Measurements from ENCODE around the gene DAB2IP.

DAB2IP gene

GRCh38 chr9:121708768-121709488 lies 57.5 kb downstream of the DAB2IP start (continued):
- TF ChIP-seq GLIS2 (tag by site-specific recombination; IDR thresholded peaks at IDR 0.05), result no peak
- no peak for TF ChIP-seq BCL11B (tag by site-specific recombination; IDR thresholded peaks at IDR 0.05; ENCODE audit: low read depth)
- no peak for TF ChIP-seq ATF2 (tag by site-specific recombination; IDR thresholded peaks at IDR 0.05; ENCODE audit: low read depth)
- TF ChIP-seq ZNF488 (tag by site-specific recombination; IDR thresholded peaks at IDR 0.05), result no peak
- TF ChIP-seq ZNF624 (tag by site-specific recombination; IDR thresholded peaks at IDR 0.05), result no peak
- TF ChIP-seq ZNF658 (tag by site-specific recombination; IDR thresholded peaks at IDR 0.05), result no peak
- no peak for TF ChIP-seq OSR2 (tag by site-specific recombination; IDR thresholded peaks at IDR 0.05)
- TF ChIP-seq YY1 (tag by site-specific recombination; IDR thresholded peaks at IDR 0.05), result no peak

- H3K9me3 ChIP-seq (ENCODE audit: control insufficient read depth, insufficient read depth, low read depth, low read length), result no peaks in the 10 kb centered on the region
- no peak for TF ChIP-seq ZNF302 (tag by site-specific recombination; IDR thresholded peaks at IDR 0.05; ENCODE audit: low read depth)
- no peak for TF ChIP-seq GLIS2 (tag by site-specific recombination; IDR thresholded peaks at IDR 0.05)
- no peak for TF ChIP-seq MYNN (tag by site-specific recombination; IDR thresholded peaks at IDR 0.05; ENCODE audit: borderline replicate concordance)
- no peak for TF ChIP-seq ZNF48 (tag by site-specific recombination; IDR thresholded peaks at IDR 0.05)
- H3K4me3 ChIP-seq (ENCODE audit: low read depth, low read length), result no peak overlapping the region
- POLR2A ChIA-PET, result no interaction called here
- H3K27ac ChIP-seq (ENCODE audit: extremely low read depth, low read depth, low read length), result no peak overlapping the region
- H3K4me1 ChIP-seq (ENCODE audit: control insufficient read depth, insufficient read depth, low read length), result no peaks in the 10 kb centered on the region
- CTCF ChIA-PET, result interaction anchor here (0.6 to 3.3 kb wide), 4 partner anchors 14 to 105 kb away, joined by 3 to 16 read pairs (median 4); no protein-coding TSS in a partner anchor
- peaks cover 0 to 10% of the 10 kb centered on the region in 2 experiments; a peak in 1 of 3 replicates for H3K36me3 ChIP-seq (ENCODE audit: control insufficient read depth in 2 of 2, insufficient read depth in 1 of 2, low read length in 2 of 2)
Measured at GRCh38 chr9:121709798-121710197, 58.4 kb downstream of the DAB2IP start.

- ChIA-PET CTCF (interaction anchor here (0.5 to 1.3 kb wide), 3 partner anchors 16 to 391 kb away, joined by 4 to 9 read pairs (median 5); no protein-coding TSS in a partner anchor), POLR2A (no interaction called here)
- Histone ChIP-seq H3K27ac (ENCODE audit: extremely low read depth, low read depth, low read length) (no peak overlapping the region), H3K4me1 (ENCODE audit: control insufficient read depth, insufficient read depth, low read length) (no peaks in the 10 kb centered on the region), H3K4me3 (ENCODE audit: low read depth, low read length) (no peak overlapping the region), H3K36me3 (ENCODE audit: control insufficient read depth in 2 of 2, insufficient read depth in 1 of 2, low read length in 2 of 2) (peaks cover 0 to 10% of the 10 kb centered on the region in 2 experiments; a peak in 1 of 3 replicates), H3K9me3 (ENCODE audit: control insufficient read depth, insufficient read depth, low read depth, low read length) (no peaks in the 10 kb centered on the region)
- TF ChIP-seq ZFP3 (tag by site-specific recombination; IDR thresholded peaks at IDR 0.05; ENCODE audit: low read depth) (no peak), ZNF664 (tag by site-specific recombination; IDR thresholded peaks at IDR 0.05) (no peak), ZNF580 (tag by site-specific recombination; IDR thresholded peaks at IDR 0.05) (no peak), ZBTB49 (tag by site-specific recombination; IDR thresholded peaks at IDR 0.05; ENCODE audit: low read depth) (no peak), ZNF274 (IDR thresholded peaks at IDR 0.05; ENCODE audit: low read length) (no peak), ZNF274 (tag by site-specific recombination; IDR thresholded peaks at IDR 0.05; ENCODE audit: borderline replicate concordance) (no peak), ZFHX2 (tag by site-specific recombination; conservative IDR thresholded peaks at IDR 0.05) (no peak), TSHZ1 (tag by site-specific recombination; IDR thresholded peaks at IDR 0.05; ENCODE audit: borderline replicate concordance) (no peak), ZNF529 (tag by site-specific recombination; IDR thresholded peaks at IDR 0.05; ENCODE audit: insufficient replicate concordance) (no peak), ZNF776 (tag by site-specific recombination; IDR thresholded peaks at IDR 0.05; ENCODE audit: borderline replicate concordance) (no peak), ZNF571 (tag by site-specific recombination; IDR thresholded peaks at IDR 0.05) (no peak), ZNF768 (tag by site-specific recombination; IDR thresholded peaks at IDR 0.05) (no peak), KLF10 (tag by site-specific recombination; IDR thresholded peaks at IDR 0.05) (no peak), ZBTB8A (tag by site-specific recombination; IDR thresholded peaks at IDR 0.05) (no peak)
Measured at GRCh38 chr9:121711281-121711680, 59.8 kb downstream of the DAB2IP start.
